ENCODE results near the gene TTC5. TPM values are rescaled to one million over a fixed set of nuclear protein-coding genes. Genes with fewer than 3 reads are reported as not detected.

TTC5 gene
- total RNA-seq, 4 donors from 2014 or later: 8.1 to 12.8 (median 10.7) TPM

DNA sequence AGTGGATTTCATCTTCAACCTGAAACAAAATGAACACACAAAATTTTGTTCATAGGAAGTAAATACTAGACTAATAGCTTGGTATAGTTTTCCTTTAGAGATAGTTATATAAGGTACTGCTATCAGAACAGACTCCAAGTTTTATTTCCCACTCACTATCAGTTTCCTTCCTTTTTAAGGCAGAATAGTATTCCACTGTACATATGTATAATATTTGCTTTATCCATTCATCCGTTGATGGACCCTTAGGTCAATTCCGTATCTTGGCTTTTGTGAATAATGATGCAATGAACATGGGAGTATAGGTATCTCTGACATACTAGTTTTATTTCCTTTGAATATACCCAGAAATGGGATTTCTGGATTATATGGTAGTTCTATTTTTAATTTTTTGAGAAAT lies 23.6 kb upstream of the TTC5 start:
- H3K9me3 ChIP-seq: no peaks in the 10 kb centered on the region
- no peaks in the 10 kb centered on the region for H3K27me3 ChIP-seq
- no peak for DNase-seq (ENCODE audit: low spot score in 2 of 2)
- H3K4me3 ChIP-seq: no peak overlapping the region
- TF ChIP-seq, protein P1, sequence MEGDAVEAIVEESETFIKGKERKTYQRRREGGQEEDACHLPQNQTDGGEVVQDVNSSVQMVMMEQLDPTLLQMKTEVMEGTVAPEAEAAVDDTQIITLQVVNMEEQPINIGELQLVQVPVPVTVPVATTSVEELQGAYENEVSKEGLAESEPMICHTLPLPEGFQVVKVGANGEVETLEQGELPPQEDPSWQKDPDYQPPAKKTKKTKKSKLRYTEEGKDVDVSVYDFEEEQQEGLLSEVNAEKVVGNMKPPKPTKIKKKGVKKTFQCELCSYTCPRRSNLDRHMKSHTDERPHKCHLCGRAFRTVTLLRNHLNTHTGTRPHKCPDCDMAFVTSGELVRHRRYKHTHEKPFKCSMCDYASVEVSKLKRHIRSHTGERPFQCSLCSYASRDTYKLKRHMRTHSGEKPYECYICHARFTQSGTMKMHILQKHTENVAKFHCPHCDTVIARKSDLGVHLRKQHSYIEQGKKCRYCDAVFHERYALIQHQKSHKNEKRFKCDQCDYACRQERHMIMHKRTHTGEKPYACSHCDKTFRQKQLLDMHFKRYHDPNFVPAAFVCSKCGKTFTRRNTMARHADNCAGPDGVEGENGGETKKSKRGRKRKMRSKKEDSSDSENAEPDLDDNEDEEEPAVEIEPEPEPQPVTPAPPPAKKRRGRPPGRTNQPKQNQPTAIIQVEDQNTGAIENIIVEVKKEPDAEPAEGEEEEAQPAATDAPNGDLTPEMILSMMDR (IDR thresholded peaks at IDR 0.05): no peak
- H3K4me1 ChIP-seq: peaks cover 0 to 40% (median 2%) of the 10 kb centered on the region in 4 donors
- H3K27ac ChIP-seq: no peak overlapping the region
- peaks cover 0 to 38% (median 0%) of the 10 kb centered on the region in 3 donors for H3K36me3 ChIP-seq
- 86 to 88% methylated on average over 2 of the region's 2 CpGs for WGBS, 2 donors

DNA sequence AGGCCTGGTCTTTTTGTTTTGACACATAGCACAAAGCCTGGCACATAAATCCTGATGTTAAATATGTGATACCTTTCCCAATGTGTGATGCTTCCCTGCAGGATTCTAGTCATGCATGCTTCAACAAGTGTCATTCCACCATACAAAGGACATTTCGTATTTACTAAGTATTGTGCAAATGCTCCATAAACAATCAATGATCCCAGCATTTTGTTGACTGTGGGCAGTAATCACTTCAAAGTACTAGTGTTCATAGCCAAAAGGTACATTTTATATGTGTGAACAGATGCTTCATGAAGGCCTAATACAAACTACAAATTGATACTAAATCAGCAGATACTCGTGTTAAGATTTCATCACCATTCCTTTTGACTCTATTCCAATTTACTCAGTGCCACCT lies 23.0 kb upstream of the TTC5 start:
- no peak overlapping the region for H3K4me3 ChIP-seq
- H3K4me1 ChIP-seq: peaks cover 0 to 39% (median 2%) of the 10 kb centered on the region in 4 donors
- H3K9me3 ChIP-seq: no peaks in the 10 kb centered on the region
- no peak overlapping the region for H3K27ac ChIP-seq
- no peak for TF ChIP-seq POLR2A (IDR thresholded peaks at IDR 0.05)
- TF ChIP-seq EP300 (IDR thresholded peaks at IDR 0.05): no peak
- no peaks in the 10 kb centered on the region for H3K27me3 ChIP-seq
- 50 to 69% methylated on average over 2 of the region's 2 CpGs for WGBS, 2 donors
- peaks cover 0 to 44% (median 0%) of the 10 kb centered on the region in 3 donors for H3K36me3 ChIP-seq
- no peak for DNase-seq (ENCODE audit: low spot score in 2 of 2)

DNA sequence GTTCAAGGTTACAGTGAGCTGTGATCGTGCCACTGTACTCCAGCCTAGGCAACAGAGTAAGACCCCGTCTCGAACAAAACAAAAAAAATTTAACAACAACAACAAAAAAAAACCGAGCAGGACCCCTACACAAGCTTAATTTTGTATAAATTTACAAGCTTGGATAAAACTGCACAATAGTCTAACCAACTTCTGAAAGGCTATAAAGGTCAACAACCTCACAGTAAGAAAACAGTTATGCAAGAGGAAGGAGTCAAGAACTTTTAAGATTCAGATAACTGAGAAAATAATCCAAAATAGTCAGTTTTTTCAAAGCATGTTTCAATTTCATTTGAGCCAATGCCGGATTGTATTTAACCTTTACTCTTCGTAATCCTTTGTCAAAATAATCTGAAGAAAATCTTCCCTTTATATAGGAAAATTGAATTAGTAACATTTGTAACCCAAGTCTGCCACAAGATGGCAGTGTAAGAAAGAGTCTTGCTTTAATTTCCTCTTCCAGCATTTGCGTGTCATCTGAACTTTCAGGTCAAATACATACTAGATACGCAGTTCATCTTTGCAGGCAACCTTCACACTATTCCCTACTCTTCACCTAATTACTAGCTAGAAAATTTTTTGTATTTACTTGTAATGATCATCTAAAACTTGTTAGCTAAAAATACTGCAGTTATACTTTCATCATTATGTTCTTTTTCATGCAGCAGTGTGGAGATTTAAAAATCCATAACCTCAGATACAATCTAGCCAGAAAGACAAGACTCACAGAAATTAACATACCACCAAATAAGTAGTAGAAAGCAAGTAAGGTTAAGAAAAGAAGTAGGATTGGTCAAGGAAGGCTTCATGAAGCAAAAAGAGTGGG lies 21.5 kb upstream of the TTC5 start:
- no peak overlapping the region for H3K4me3 ChIP-seq
- WGBS, 2 donors: 38 to 41% methylated on average over 8 of the region's 8 CpGs
- H3K9me3 ChIP-seq: no peaks in the 10 kb centered on the region
- H3K27me3 ChIP-seq: no peaks in the 10 kb centered on the region
- peaks cover 0 to 31% (median under 1%) of the 10 kb centered on the region in 4 donors for H3K4me1 ChIP-seq
- peak overlapping the region in 2 of 4 donors; percentile 36 to 61 for H3K27ac ChIP-seq
- TF ChIP-seq POLR2A (IDR thresholded peaks at IDR 0.05) (no peak), EP300 (IDR thresholded peaks at IDR 0.05) (peak in 1 of 2 donors; percentile 15)
- TF ChIP-seq, protein P1 (IDR thresholded peaks at IDR 0.05): peak; percentile 69 to 80 (median 70)
- peak in 1 of 2 donors; percentile 56 for DNase-seq (ENCODE audit: low spot score in 2 of 2)
- peaks cover 0 to 58% (median 0%) of the 10 kb centered on the region in 3 donors for H3K36me3 ChIP-seq

DNA sequence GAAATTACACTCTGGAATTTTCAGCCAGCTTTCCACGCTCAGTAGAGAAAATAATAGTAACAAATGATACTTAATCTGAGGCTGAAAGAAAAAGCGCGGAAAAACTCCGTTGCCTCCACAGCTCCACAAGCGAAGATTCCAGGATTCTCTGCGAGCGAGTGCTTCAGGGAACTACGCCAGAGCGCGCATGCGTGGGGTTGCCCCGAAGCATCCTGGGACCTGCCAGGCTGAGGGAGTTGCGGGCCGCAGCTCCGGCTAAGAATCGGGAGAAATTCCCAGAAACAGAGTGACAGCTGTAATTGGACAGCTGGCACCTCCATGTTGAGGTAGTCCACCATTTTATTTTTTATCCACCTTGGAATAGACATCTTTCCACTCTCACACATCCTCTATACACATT lies 12.0 kb upstream of the TTC5 start:
- 96 to 97% methylated on average over 16 of the region's 16 CpGs for WGBS, 2 donors
- Histone ChIP-seq H3K4me1 (no peaks in the 10 kb centered on the region), H3K4me3 (no peak overlapping the region), H3K36me3 (peaks cover 4 to 93% (median 5%) of the 10 kb centered on the region in 3 donors), H3K27ac (no peak overlapping the region), H3K27me3 (no peaks in the 10 kb centered on the region), H3K9me3 (no peaks in the 10 kb centered on the region)
- no peak for DNase-seq (ENCODE audit: low spot score in 2 of 2)
- TF ChIP-seq EP300 (IDR thresholded peaks at IDR 0.05) (no peak), POLR2A (IDR thresholded peaks at IDR 0.05) (no peak)
- TF ChIP-seq, protein P1 (IDR thresholded peaks at IDR 0.05): no peak

DNA sequence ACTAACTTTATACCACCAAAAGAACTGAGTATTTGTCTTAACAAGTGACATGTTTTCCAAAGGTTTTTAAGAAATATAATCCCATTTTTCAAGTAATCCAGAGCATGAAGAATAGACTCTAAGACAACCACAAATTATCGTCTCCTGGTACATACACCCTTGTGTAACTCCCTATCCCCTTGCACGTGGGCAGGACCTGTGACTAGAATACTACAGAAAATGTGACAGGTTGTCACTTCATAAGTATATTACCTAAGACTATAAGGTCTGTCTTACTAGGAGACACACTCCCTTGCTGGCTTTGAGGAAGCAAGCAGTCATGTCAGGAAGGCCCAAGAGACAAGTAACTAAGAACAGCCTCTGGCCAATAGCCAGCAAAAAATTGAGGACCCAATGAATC lies 8.3 kb upstream of the TTC5 start:
- H3K27ac ChIP-seq: no peak overlapping the region
- H3K4me3 ChIP-seq: no peak overlapping the region
- no peaks in the 10 kb centered on the region for H3K4me1 ChIP-seq
- TF ChIP-seq, protein P1 (IDR thresholded peaks at IDR 0.05): no peak
- TF ChIP-seq POLR2A (IDR thresholded peaks at IDR 0.05): no peak
- TF ChIP-seq EP300 (IDR thresholded peaks at IDR 0.05): no peak
- H3K9me3 ChIP-seq: no peaks in the 10 kb centered on the region
- peaks cover 0 to 76% (median 4%) of the 10 kb centered on the region in 3 donors for H3K36me3 ChIP-seq
- WGBS, 2 donors: 89 to 97% methylated on average over 2 of the region's 2 CpGs
- DNase-seq (ENCODE audit: low spot score in 2 of 2): no peak
- H3K27me3 ChIP-seq: no peaks in the 10 kb centered on the region
